ENCODE measurements around the gene GABRR2. TPM values are rescaled to one million over a fixed set of nuclear protein-coding genes. Genes with fewer than 3 reads are reported as not detected.
A peak's percentile ranks its signal among the peaks of the same experiment; 100 is the strongest.

The GABRR2 gene
- total and polyA plus RNA-seq, 11 donors, result 0.20 to 1.1 (median 0.31) TPM

DNA sequence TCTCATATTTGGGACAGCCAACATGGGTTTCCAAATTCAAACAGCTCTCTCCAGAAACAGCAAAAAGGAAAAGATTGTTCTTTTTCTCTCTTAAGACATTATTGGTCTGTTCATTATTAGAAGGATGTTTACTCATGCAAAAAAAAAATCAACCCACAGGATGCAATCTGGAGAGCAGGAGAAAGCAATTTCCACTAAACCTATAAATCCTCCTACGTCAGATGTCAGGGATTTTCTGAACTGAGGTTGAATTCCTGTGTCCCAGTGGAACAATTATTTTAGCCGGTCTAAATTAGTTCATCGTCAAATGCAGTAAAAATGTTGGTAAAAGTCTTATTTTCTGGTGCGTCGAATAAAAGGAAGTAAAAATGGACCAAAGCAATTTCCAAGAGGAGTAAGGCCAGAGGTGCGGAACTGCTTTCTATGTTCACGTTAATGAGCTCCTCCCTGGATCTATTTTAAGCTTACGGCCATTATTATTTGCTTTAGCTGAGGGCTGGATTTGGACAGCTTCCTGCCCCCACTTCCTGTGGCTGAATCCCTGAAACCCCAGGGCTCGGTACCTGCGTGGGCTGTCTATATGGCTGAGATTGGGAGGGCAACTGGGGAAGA is 97.7 kb downstream of the GABRR2 start, which contains the start of gene GABRR1:
Gene GABRR1, minus strand, starts transcription at position 60 of the 612 bp plus-strand sequence. Its CDS starts 36 bp downstream, at position 24.
- peaks cover 0 to 7% (median 3%) of the 10 kb centered on the region in 12 donors for H3K4me1 ChIP-seq
- H3K4me3 ChIP-seq, result no peak within 1 kb of the TSS
- ATAC-seq (no peak), DNase-seq (peak in 1 of 5 donors; percentile 13)
- no peaks in the 10 kb centered on the region for H3K36me3 ChIP-seq
- WGBS, 4 donors, result 28 to 46% (median 43%) methylated on average over 10 of the region's 10 CpGs
- no peaks in the 10 kb centered on the region for H3K27me3 ChIP-seq
- no peak within 1 kb of the TSS for H3K27ac ChIP-seq
- no peak for TF ChIP-seq POLR2A (IDR thresholded peaks at IDR 0.05)
- TF ChIP-seq, protein P1, sequence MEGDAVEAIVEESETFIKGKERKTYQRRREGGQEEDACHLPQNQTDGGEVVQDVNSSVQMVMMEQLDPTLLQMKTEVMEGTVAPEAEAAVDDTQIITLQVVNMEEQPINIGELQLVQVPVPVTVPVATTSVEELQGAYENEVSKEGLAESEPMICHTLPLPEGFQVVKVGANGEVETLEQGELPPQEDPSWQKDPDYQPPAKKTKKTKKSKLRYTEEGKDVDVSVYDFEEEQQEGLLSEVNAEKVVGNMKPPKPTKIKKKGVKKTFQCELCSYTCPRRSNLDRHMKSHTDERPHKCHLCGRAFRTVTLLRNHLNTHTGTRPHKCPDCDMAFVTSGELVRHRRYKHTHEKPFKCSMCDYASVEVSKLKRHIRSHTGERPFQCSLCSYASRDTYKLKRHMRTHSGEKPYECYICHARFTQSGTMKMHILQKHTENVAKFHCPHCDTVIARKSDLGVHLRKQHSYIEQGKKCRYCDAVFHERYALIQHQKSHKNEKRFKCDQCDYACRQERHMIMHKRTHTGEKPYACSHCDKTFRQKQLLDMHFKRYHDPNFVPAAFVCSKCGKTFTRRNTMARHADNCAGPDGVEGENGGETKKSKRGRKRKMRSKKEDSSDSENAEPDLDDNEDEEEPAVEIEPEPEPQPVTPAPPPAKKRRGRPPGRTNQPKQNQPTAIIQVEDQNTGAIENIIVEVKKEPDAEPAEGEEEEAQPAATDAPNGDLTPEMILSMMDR (IDR thresholded peaks at IDR 0.05), result no peak
- no peaks in the 10 kb centered on the region for H3K9me3 ChIP-seq
- intact Hi-C loops (cut with DNase I), result no loop called here

GRCh38 chr6:89216411-89216810 is 98.7 kb downstream of the GABRR2 start:
- Histone ChIP-seq H3K4me3 (no peak overlapping the region), H3K27ac (no peak overlapping the region), H3K9me3 (no peaks in the 10 kb centered on the region), H3K27me3 (no peaks in the 10 kb centered on the region), H3K36me3 (no peaks in the 10 kb centered on the region), H3K4me1 (peaks cover 0 to 7% (median 2%) of the 10 kb centered on the region in 12 donors)
- no peak for ATAC-seq
- DNase-seq, result no peak
- TF ChIP-seq, protein P1 (IDR thresholded peaks at IDR 0.05), result no peak
- no peak for TF ChIP-seq POLR2A (IDR thresholded peaks at IDR 0.05)
- intact Hi-C loops (cut with DNase I), result no loop called here
- 86 to 94% (median 90%) methylated on average over 4 of the region's 4 CpGs for WGBS, 4 donors

DNA sequence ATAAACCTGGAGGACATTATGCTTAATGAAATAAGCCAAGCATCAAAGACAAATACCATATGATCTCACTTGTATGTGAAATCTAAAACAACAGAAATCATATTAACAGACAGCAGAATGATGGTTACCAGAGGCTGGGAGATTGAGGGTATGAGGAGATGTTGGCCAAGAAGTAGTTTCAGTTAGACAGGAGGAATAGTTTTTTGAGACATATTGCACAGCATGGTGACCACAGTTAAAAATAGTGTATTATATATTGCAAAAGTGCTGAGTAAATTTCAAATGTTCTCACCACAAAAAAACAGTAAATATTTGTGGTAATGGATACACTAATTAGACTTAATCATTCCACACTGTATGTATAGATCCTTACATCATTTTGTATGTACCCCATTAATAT is 99.7 kb downstream of the GABRR2 start:
- Histone ChIP-seq H3K4me1 (peaks cover 0 to 7% (median 1%) of the 10 kb centered on the region in 12 donors), H3K27ac (no peak overlapping the region), H3K36me3 (no peaks in the 10 kb centered on the region), H3K4me3 (no peak overlapping the region), H3K9me3 (no peaks in the 10 kb centered on the region), H3K27me3 (no peaks in the 10 kb centered on the region)
- TF ChIP-seq POLR2A (IDR thresholded peaks at IDR 0.05), result no peak
- TF ChIP-seq, protein P1 (IDR thresholded peaks at IDR 0.05), result no peak
- DNase-seq (no peak), ATAC-seq (no peak)
- intact Hi-C loops (cut with DNase I), result no loop called here

- ATAC-seq (no peak), DNase-seq (no peak)
- Histone ChIP-seq H3K27me3 (no peaks in the 10 kb centered on the region), H3K27ac (no peak overlapping the region), H3K4me3 (no peak overlapping the region), H3K36me3 (no peaks in the 10 kb centered on the region), H3K4me1 (peaks cover 0 to 7% (median 1%) of the 10 kb centered on the region in 12 donors), H3K9me3 (no peaks in the 10 kb centered on the region)
- no peak for TF ChIP-seq POLR2A (IDR thresholded peaks at IDR 0.05)
- TF ChIP-seq, protein P1 (IDR thresholded peaks at IDR 0.05), result no peak
- intact Hi-C loops (cut with DNase I), result no loop called here
Measured at GRCh38 chr6:89214197-89214596, 100.9 kb downstream of the GABRR2 start.
